NT2/D1 (cell line): Measurements from ENCODE around the gene EPHA3.

Source experiments
- DNase-seq: peaks from one replicate; pipeline ENCODE4 v3.0.0-alpha.2; 2011; ENCODE audit warnings: low read depth, low spot score
- H3K27me3 ChIP-seq: 2 replicates; pipeline ENCODE4 v1.6.0; 2011; ENCODE audit warnings: mild to moderate bottlenecking; ENCODE audit not compliant: insufficient read length, insufficient read depth
- H3K36me3 ChIP-seq: 2 replicates; pipeline ENCODE4 v1.6.1; 2011; ENCODE audit warnings: mild to moderate bottlenecking, low read length, mixed read lengths; ENCODE audit not compliant: insufficient read depth, insufficient read length
- H3K4me1 ChIP-seq: 2 replicates; pipeline ENCODE4 v1.5.1; 2011; ENCODE audit not compliant: insufficient read depth, insufficient read length
- H3K4me3 ChIP-seq: 2 replicates; pipeline ENCODE4 v1.5.1; 2011; ENCODE audit warnings: low read depth; ENCODE audit not compliant: insufficient read length
- H3K9ac ChIP-seq: 2 replicates; pipeline ENCODE4 v1.6.0; 2011; ENCODE audit warnings: low read depth; ENCODE audit not compliant: insufficient read length
- H3K9me3 ChIP-seq: 2 replicates; pipeline ENCODE4 v1.5.1; 2011; ENCODE audit warnings: mild to moderate bottlenecking, low read length; ENCODE audit not compliant: insufficient read depth
- SUZ12 ChIP-seq: IDR thresholded peaks from 2 replicates; pipeline ENCODE4 v1.6.1; 2011; ENCODE audit not compliant: insufficient read length, insufficient read depth; ENCODE audit errors: extremely low read depth
- YY1 ChIP-seq: IDR thresholded peaks from 2 replicates; pipeline ENCODE4 v1.6.1; 2011; ENCODE audit not compliant: insufficient read length, insufficient read depth
- ZNF274 ChIP-seq: IDR thresholded peaks from 2 replicates; pipeline ENCODE4 v1.6.1; 2011; ENCODE audit warnings: mild to moderate bottlenecking, low read depth, low read length

The EPHA3 gene

GRCh38 chr3:89303701-89304100 is 196.3 kb downstream of the EPHA3 start:
- no peak for TF ChIP-seq YY1
- TF ChIP-seq SUZ12: no peak
- TF ChIP-seq ZNF274: no peak
- Histone ChIP-seq H3K36me3 (no peaks in the 10 kb centered on the region), H3K9ac (no peak overlapping the region), H3K27me3 (no peaks in the 10 kb centered on the region), H3K4me3 (no peak overlapping the region), H3K4me1 (no peaks in the 10 kb centered on the region), H3K9me3 (no peaks in the 10 kb centered on the region)
- DNase-seq: no peak

DNA sequence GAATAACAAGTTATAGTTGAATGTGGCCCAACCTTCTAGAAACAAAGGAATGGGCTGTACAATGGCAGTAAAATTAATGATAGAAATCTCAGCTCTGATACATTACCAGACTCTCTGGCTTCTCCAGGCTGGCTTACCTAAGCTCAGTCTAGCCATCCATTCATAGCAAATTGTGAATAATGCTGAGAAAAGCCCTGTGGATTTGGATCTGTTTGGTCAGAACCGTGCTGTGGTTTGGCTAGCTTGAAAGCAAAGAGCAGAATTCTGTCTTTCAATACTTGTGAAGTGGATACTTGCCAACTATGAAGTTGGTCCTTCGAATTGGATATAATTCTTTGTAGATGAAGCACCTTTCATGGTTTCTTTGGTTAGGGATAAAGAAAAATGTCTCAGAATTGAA is 199.1 kb downstream of the EPHA3 start:
- no peak for TF ChIP-seq ZNF274
- no peak for TF ChIP-seq YY1
- TF ChIP-seq SUZ12: no peak
- Histone ChIP-seq H3K36me3 (no peaks in the 10 kb centered on the region), H3K4me1 (no peaks in the 10 kb centered on the region), H3K9ac (no peak overlapping the region), H3K27me3 (no peaks in the 10 kb centered on the region), H3K9me3 (no peaks in the 10 kb centered on the region), H3K4me3 (no peak overlapping the region)
- no peak for DNase-seq

GRCh38 chr3:89311581-89311980 is 204.2 kb downstream of the EPHA3 start:
- Histone ChIP-seq H3K4me1 (no peaks in the 10 kb centered on the region), H3K9ac (no peak overlapping the region), H3K27me3 (no peaks in the 10 kb centered on the region), H3K9me3 (no peaks in the 10 kb centered on the region; the same call in 1 of the 2 replicates), H3K4me3 (no peak overlapping the region), H3K36me3 (no peaks in the 10 kb centered on the region)
- no peak for TF ChIP-seq SUZ12
- no peak for TF ChIP-seq ZNF274
- no peak for TF ChIP-seq YY1
- no peak for DNase-seq

GRCh38 chr3:89312141-89312540 is 204.7 kb downstream of the EPHA3 start:
- Histone ChIP-seq H3K36me3 (no peaks in the 10 kb centered on the region), H3K4me1 (no peaks in the 10 kb centered on the region), H3K9ac (no peak overlapping the region), H3K4me3 (no peak overlapping the region), H3K27me3 (no peaks in the 10 kb centered on the region), H3K9me3 (no peaks in the 10 kb centered on the region; the same call in 1 of the 2 replicates)
- DNase-seq: no peak
- no peak for TF ChIP-seq SUZ12
- TF ChIP-seq YY1: no peak
- TF ChIP-seq ZNF274: no peak

DNA sequence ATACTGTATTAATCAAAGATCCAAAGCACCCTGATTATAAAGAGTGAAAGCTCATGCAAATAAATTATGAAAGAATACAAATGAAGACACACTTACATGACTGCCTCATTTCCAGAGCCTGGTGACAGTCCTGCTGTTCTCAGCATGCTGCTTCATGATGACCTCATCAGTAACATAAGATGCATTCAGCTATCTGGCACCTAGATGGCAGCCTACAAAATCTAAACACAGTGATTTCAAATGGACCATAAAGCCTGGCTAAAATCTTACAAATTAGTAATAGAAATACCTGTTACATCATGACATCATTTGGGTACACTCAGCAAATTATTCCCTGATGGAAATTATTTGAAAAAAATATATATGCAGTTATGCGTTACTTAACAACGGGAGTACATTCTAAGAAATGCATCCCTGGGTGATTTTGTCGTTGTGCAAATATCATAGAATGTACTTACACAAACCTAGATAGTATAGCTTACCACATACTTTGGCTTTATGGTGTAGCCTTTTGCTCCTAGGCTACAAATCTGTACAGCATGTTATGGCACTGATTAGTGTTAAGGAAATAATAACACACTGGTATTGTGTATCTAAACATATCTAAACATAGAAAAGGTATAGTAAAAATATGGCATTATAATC is 207.2 kb downstream of the EPHA3 start:
- no peaks in the 10 kb centered on the region for H3K27me3 ChIP-seq
- DNase-seq: peak; percentile 32
- no peaks in the 10 kb centered on the region for H3K36me3 ChIP-seq
- no peaks in the 10 kb centered on the region for H3K4me1 ChIP-seq
- no peak overlapping the region for H3K4me3 ChIP-seq
- no peak for TF ChIP-seq ZNF274
- no peak for TF ChIP-seq YY1
- no peak for TF ChIP-seq SUZ12
- H3K9me3 ChIP-seq: no peaks in the 10 kb centered on the region; the same call in 1 of the 2 replicates
- H3K9ac ChIP-seq: no peak overlapping the region

GRCh38 chr3:89315750-89316470 is 208.5 kb downstream of the EPHA3 start:
- no peak overlapping the region for H3K4me3 ChIP-seq
- no peaks in the 10 kb centered on the region; the same call in 1 of the 2 replicates for H3K9me3 ChIP-seq
- H3K27me3 ChIP-seq: no peaks in the 10 kb centered on the region
- no peak for DNase-seq
- H3K9ac ChIP-seq: no peak overlapping the region
- H3K4me1 ChIP-seq: no peaks in the 10 kb centered on the region
- TF ChIP-seq YY1: no peak
- TF ChIP-seq ZNF274: no peak
- TF ChIP-seq SUZ12: no peak
- no peaks in the 10 kb centered on the region for H3K36me3 ChIP-seq

DNA sequence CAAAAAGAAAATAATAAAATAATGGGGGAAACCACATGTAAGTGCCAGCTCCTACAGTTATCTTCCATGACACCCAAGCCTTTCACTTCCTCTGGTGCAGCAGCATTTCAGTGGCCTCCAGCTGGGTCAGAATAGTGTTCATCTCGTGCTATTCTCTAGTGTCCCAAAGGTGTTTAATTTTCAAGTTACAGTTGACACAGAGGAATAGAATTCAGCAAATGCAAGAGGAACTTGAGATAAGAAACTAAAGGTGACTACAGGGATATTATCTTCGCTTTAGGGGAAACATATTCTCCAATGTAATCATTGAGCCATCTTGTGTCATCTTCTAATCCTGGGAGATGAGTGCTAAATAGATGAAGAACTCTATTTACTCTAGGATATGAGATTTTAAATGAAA is 212.8 kb downstream of the EPHA3 start:
- no peaks in the 10 kb centered on the region for H3K9me3 ChIP-seq
- H3K9ac ChIP-seq: no peak overlapping the region
- DNase-seq: no peak
- TF ChIP-seq ZNF274 (no peak), YY1 (no peak), SUZ12 (no peak)
- H3K4me3 ChIP-seq: no peak overlapping the region
- no peaks in the 10 kb centered on the region for H3K36me3 ChIP-seq
- no peaks in the 10 kb centered on the region for H3K27me3 ChIP-seq
- no peaks in the 10 kb centered on the region for H3K4me1 ChIP-seq
